GM12878 (cell line): Measurements from ENCODE around the gene DNASE1L3. TPM values are rescaled to one million over a fixed set of nuclear protein-coding genes. Genes with fewer than 3 reads are reported as not detected.

Experiments
- BCLAF1 ChIP-seq: fragments of 450-650 bp; IDR thresholded peaks from 2 replicates; pipeline ENCODE4 v1.6.1; 2017; ENCODE audit warnings: antibody characterized with exemption, mild to moderate bottlenecking, moderate library complexity
- CHD4 ChIP-seq: fragments of 200-600 bp; sonication (generic); IDR thresholded peaks from 2 replicates; pipeline ENCODE4 v1.6.1; 2016; ENCODE audit warnings: mild to moderate bottlenecking
- CUX1 ChIP-seq: IDR thresholded peaks from 2 replicates; pipeline ENCODE4 v1.6.1; 2012; ENCODE audit warnings: improper control_type of control experiment, low read depth, low read length; ENCODE audit not compliant: insufficient replicate concordance
- EGR1 ChIP-seq, 2 experiments: IDR thresholded peaks; 1 replicate in 1 of 2; 2 replicates in 1 of 2; pipeline ENCODE4 v1.6.1; 2011 to 2012; ENCODE audit warnings: low read depth in 2 of 2, low read length in 2 of 2, borderline replicate concordance in 1 of 2, mild to moderate bottlenecking in 1 of 2, moderate library complexity in 1 of 2
- ETV6 ChIP-seq, 2 experiments: fragments of 450-650 bp in 1 of 2; IDR thresholded peaks in 1 of 2; conservative IDR thresholded peaks in 1 of 2; 2 replicates each; pipeline ENCODE4 v1.6.1; 2014; ENCODE audit warnings: antibody characterized with exemption in 1 of 2, borderline replicate concordance in 1 of 2, low read depth in 1 of 2, mild to moderate bottlenecking in 1 of 2, moderate library complexity in 1 of 2
- FOS ChIP-seq: IDR thresholded peaks from 3 replicates; pipeline ENCODE4 v1.6.1; 2011; ENCODE audit warnings: borderline replicate concordance; ENCODE audit not compliant: insufficient read length; ENCODE audit errors: extremely low read depth
- NFYA ChIP-seq: IDR thresholded peaks from 2 replicates; pipeline ENCODE4 v1.6.1; 2011; ENCODE audit warnings: low read depth, mild to moderate bottlenecking, low read length, improper control_type of control experiment, borderline replicate concordance
- RBBP5 ChIP-seq: fragments of 200-600 bp; sonication (generic); conservative IDR thresholded peaks from 2 replicates; pipeline ENCODE4 v1.6.1; 2016
- SREBF1 ChIP-seq: IDR thresholded peaks from 2 replicates; pipeline ENCODE4 v1.6.1; 2012; ENCODE audit warnings: mild to moderate bottlenecking, low read length
- TAF1 ChIP-seq: IDR thresholded peaks from 2 replicates; pipeline ENCODE4 v1.6.1; 2011; ENCODE audit warnings: mild to moderate bottlenecking, low read depth, low read length, borderline replicate concordance
- USF1 ChIP-seq: IDR thresholded peaks from 2 replicates; pipeline ENCODE4 v1.6.1; 2011; ENCODE audit warnings: borderline replicate concordance, low read depth, mild to moderate bottlenecking, moderate library complexity, mixed read lengths, low read length; ENCODE audit not compliant: insufficient read depth; ENCODE audit errors: extremely low read length
- ZNF384 ChIP-seq: IDR thresholded peaks from 2 replicates; pipeline ENCODE4 v1.6.1; 2012; ENCODE audit warnings: low read depth, mild to moderate bottlenecking, low read length, improper control_type of control experiment, borderline replicate concordance
- polyA plus RNA-seq, 11 experiments: library from polyadenylated mRNA; depleted of rRNA in 4 of 11; unstranded in 6 of 11; stranded (reverse) in 5 of 11; fragments of >200 nt; fragmentation: Nextera tagmentation in 4 of 11; fragmentation: Illumina TruSeq in 1 of 11; extraction: Ambion mirVana in 4 of 11; extraction: Trizol in 1 of 11; gene quantifications; 1 replicate in 1 of 11; 2 replicates in 10 of 11; pipeline versions ENCODE4 v1.2.1 to v1.2.3, GENCODE V29; 2011 to 2016; ENCODE audit warnings: inconsistent platforms in 2 of 11, missing spikeins in 2 of 11, low read depth in 1 of 11
- total RNA-seq, 4 experiments: library from RNA; depleted of rRNA in 3 of 4; stranded (reverse); fragments of >200 nt in 3 of 4; fragmentation: Illumina TruSeq in 1 of 4; extraction: Trizol in 1 of 4; gene quantifications; 2 replicates each; pipeline versions ENCODE4 v1.2.1 to v1.2.3, GENCODE V29; 2013 to 2021
- TF ChIP-seq, protein P1 (sequence below): fragments of 450-650 bp; IDR thresholded peaks from 2 replicates; pipeline ENCODE4 v1.6.1; 2017; ENCODE audit warnings: mild to moderate bottlenecking, low read depth, inconsistent platforms; ENCODE audit not compliant: poor library complexity, severe bottlenecking
- TF ChIP-seq, protein P2 (sequence below): IDR thresholded peaks from 2 replicates; pipeline ENCODE4 v1.6.1; 2012; ENCODE audit warnings: low read length, inconsistent platforms
- TF ChIP-seq, protein P3 (sequence below): fragments of 450-650 bp; IDR thresholded peaks from 2 replicates; pipeline ENCODE4 v1.6.1; 2014; ENCODE audit warnings: mild to moderate bottlenecking

The DNASE1L3 gene
- total and polyA plus RNA-seq, 10 of the 15 experiments (the other 5 are each of a cell fraction or from before 2014, with no cell fraction given), result 3.2 to 72.1 (median 6.3) TPM

- TF ChIP-seq CUX1 (no peak), SREBF1 (no peak), RBBP5 (no peak), FOS (no peak), ETV6 (conservative IDR thresholded peaks at IDR 0.05 in 1 of 2, IDR thresholded peaks at IDR 0.05 in 1 of 2; ENCODE audit: borderline replicate concordance in 1 of 2, low read depth in 1 of 2) (no peak), TAF1 (no peak), USF1 (peak; percentile 32), ZNF384 (no peak; the same call in 1 of the 2 replicates), NFYA (no peak), BCLAF1 (no peak), EGR1 (IDR thresholded peaks at IDR 0.05; ENCODE audit: borderline replicate concordance in 1 of 2, low read depth in 2 of 2, low read length in 2 of 2) (no peak), CHD4 (no peak)
- TF ChIP-seq, protein P1, sequence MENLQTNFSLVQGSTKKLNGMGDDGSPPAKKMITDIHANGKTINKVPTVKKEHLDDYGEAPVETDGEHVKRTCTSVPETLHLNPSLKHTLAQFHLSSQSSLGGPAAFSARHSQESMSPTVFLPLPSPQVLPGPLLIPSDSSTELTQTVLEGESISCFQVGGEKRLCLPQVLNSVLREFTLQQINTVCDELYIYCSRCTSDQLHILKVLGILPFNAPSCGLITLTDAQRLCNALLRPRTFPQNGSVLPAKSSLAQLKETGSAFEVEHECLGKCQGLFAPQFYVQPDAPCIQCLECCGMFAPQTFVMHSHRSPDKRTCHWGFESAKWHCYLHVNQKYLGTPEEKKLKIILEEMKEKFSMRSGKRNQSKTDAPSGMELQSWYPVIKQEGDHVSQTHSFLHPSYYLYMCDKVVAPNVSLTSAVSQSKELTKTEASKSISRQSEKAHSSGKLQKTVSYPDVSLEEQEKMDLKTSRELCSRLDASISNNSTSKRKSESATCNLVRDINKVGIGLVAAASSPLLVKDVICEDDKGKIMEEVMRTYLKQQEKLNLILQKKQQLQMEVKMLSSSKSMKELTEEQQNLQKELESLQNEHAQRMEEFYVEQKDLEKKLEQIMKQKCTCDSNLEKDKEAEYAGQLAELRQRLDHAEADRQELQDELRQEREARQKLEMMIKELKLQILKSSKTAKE, result no peak
- TF ChIP-seq, protein P2, sequence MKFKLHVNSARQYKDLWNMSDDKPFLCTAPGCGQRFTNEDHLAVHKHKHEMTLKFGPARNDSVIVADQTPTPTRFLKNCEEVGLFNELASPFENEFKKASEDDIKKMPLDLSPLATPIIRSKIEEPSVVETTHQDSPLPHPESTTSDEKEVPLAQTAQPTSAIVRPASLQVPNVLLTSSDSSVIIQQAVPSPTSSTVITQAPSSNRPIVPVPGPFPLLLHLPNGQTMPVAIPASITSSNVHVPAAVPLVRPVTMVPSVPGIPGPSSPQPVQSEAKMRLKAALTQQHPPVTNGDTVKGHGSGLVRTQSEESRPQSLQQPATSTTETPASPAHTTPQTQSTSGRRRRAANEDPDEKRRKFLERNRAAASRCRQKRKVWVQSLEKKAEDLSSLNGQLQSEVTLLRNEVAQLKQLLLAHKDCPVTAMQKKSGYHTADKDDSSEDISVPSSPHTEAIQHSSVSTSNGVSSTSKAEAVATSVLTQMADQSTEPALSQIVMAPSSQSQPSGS, result peak; percentile 22; the same call in 1 of the 2 replicates
- TF ChIP-seq, protein P3, sequence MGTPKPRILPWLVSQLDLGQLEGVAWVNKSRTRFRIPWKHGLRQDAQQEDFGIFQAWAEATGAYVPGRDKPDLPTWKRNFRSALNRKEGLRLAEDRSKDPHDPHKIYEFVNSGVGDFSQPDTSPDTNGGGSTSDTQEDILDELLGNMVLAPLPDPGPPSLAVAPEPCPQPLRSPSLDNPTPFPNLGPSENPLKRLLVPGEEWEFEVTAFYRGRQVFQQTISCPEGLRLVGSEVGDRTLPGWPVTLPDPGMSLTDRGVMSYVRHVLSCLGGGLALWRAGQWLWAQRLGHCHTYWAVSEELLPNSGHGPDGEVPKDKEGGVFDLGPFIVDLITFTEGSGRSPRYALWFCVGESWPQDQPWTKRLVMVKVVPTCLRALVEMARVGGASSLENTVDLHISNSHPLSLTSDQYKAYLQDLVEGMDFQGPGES, result no peak
These were observed 7.8 kb downstream of the DNASE1L3 start (continued) for GRCh38 chr3:58202917-58203360.
